CD4-positive, alpha-beta T cell treated with Interferon gamma for 1 hour (primary cell): ENCODE data around the gene SERBP1.
"Not testable (repeated sequence)": the region's sequence is repeated elsewhere in the genome, so short reads cannot be mapped to it uniquely, and the experiment has no call there.

Source experiments
- DNase-seq: peaks from one replicate; pipeline ENCODE4 v3.0.0-alpha.2; 2020

The SERBP1 gene

DNA sequence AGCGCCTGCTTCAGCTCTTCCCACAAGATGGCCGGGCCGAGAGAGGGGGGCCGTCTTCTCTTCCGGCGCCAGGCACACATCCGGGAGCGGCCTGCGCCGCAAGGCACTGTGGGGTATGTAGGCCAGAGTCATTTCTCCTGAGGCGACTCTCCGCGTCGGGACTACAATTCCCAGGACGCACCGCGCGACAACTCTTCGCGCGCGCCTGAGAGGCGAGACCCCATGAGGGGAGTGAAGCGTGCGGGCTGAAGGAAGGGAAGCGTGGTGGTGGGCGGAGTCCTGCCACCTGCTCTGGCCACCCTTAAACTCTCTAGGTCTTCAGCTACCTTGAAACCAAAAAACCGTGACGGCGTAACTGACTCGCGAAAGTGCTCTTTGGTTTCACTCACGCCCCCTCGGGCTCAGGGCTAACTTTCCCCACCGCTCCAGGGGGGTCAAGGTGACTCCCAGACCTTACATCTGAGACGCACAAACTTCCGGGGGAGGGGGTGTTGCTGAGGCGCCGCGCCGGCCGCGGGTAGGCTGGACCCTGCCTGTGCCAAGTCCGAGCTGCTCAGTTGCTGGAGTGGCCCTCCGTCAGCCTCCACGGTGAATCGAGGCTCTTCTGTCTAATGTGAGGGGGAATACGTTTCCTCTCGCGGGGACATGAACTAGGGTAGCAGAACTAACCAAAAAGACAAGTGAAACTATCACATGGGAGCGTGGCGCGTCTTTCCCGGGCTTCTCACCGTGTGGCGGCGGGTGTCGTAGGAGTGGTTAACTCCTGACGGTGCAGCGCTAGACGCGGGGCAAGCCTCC lies at the start of gene SERBP1:
TSS of gene SERBP1 (minus strand) at position 45 of the 798 bp plus-strand sequence. CDS start 102 bp downstream, outside the sequence.
- DNase-seq: peak; percentile 96

GRCh38 chr1:67479146-67479891 lies 49.1 kb upstream of the SERBP1 start:
- no peak for DNase-seq

- no peak for DNase-seq
Measured at GRCh38 chr1:67476906-67477305, 46.7 kb upstream of the SERBP1 start.

DNA sequence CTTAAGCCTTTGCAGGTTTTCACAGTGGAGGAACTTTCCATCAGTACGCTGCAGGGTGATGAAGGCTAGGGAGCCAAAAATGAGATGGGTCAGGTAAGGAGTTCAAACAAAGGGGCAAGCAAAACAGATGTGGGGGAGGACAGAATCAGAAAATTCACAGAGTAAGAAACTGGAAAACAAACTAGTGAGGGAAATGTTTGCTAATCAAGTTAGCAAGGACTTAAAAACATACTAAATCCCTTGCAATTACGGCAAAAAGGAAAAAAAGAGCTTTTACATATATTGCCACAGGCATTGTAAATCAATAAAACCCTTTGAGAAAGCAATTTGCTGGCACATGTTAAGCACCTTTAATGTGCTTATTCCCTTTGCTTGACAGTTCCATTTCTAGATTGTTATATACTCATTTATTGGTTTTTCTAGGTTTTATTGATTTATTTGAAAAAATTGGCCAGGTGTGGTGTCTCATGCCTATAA lies 45.8 kb upstream of the SERBP1 start:
- no peak for DNase-seq

GRCh38 chr1:67472056-67472455 lies 41.9 kb upstream of the SERBP1 start:
- DNase-seq: no peak

GRCh38 chr1:67469431-67469830 lies 39.2 kb upstream of the SERBP1 start:
- no peak for DNase-seq

DNA sequence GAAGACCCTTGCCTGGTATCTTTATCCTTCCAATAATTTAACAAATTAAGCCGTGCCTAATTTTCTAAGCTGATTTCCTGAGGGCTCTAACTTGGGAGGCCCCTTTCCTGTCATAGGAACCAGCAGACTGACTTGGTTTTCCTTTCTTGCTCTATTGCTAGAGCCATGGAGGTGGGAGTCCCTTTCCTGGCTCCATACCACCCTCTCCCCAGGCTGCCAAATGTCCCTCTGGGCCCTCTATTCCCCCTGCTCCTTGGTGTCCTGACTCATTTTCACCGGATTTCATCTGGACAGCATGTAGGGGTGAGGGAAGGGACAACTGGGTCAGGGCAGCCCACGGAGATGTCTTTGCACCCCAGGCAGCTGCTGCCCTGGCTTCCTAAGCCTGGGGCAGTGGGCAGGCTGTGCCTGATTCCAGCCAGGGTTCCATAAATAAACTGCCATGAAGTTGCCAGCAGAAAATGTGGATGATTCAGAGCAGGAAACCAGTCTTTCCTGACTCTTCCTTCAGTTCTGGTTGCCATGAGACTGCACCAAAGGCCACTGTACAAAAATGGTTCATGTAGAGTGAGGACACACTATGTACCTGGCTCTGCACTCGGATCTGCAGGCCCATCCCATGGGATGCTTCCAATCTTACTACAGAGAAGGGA lies 38.0 kb upstream of the SERBP1 start:
- no peak for DNase-seq

GRCh38 chr1:67465375-67465774 lies 35.2 kb upstream of the SERBP1 start:
- no peak for DNase-seq

- DNase-seq: no peak
Measured at GRCh38 chr1:67464746-67465145, 34.5 kb upstream of the SERBP1 start.

- DNase-seq: no peak
Measured at GRCh38 chr1:67464058-67464457, 33.9 kb upstream of the SERBP1 start.

- DNase-seq: no peak
Measured at GRCh38 chr1:67463298-67463955, 33.2 kb upstream of the SERBP1 start.

- DNase-seq: no peak
Measured at GRCh38 chr1:67460676-67461500, 30.7 kb upstream of the SERBP1 start.

- DNase-seq: no peak
Measured at GRCh38 chr1:67459068-67459467, 28.9 kb upstream of the SERBP1 start.

DNA sequence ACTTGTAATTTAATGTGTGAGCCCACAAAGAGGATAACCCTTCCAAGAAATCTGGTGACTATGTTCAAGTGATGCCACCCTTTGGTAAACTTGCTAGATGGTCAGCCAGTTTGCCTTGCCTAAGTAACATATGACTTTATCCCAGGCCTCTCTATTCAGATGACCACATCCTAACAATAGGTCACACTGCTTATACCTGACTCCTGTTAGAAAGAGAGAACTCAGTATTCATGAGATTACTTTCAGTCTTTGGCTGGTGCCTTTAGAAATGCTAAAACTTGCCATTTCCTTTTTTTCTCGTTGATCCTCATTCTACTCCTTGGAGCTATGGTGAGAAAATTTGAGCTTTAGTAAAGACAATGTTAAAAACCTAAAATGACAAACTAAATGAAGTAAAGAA lies 28.5 kb upstream of the SERBP1 start:
- DNase-seq: no peak

DNA sequence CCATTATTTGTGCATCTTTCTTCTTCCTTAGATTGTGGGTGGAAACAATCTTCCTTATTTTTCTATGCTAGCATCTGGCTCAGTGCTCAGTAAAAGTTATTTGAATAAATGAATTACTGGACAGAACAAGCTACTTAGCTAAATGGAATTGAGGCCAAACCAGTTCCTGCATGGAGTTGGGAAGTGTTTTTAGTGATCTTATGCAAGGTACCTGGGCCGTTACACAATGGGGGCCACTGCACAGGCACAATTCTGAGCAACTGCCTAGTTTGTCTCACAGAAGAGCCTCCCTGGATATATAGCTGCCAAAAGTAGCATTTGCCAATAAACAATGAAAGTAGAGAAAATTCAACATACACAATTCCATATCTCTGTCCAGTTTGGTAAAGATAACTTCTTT lies 27.0 kb upstream of the SERBP1 start:
- DNase-seq: no peak

DNA sequence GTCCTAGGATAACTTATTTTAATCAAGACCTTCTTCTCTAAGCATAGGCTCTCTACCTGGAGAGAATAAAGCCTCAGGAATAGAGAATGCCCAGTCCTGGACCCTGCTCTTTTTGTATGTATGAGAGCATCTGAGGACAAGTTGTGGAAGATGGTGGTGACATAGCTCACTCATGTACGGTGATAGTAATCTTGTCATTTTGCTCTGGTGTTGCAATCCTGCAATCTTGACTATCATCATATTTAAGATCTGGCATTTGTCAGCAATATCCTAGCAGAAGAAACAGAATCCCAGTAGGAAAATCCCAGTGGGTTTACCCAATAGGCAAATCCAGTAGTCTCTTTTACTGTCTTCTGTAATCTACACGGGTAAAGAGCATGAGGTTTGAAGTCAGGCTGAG lies 21.6 kb upstream of the SERBP1 start:
- DNase-seq: no peak

DNA sequence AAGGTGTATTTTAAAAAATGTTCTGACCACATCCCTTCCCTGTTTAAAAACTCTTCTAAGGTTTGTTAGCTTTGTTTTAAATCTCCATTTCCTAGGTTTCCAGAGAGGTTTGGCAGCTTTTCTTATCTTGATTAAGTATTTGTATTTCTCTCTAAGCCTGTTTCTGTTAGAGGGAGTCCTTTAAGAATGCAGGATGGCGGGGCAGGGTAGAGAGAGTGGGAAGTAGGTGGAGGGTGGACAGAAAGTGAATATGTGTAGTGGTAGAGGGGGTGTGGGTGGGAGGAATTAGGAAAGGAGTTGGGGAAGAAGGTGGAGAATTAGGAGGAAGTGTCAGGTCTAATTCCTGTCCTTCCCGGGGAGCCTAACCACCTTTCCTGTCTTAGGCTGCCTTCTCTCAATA lies 21.2 kb upstream of the SERBP1 start:
- DNase-seq: no peak

DNA sequence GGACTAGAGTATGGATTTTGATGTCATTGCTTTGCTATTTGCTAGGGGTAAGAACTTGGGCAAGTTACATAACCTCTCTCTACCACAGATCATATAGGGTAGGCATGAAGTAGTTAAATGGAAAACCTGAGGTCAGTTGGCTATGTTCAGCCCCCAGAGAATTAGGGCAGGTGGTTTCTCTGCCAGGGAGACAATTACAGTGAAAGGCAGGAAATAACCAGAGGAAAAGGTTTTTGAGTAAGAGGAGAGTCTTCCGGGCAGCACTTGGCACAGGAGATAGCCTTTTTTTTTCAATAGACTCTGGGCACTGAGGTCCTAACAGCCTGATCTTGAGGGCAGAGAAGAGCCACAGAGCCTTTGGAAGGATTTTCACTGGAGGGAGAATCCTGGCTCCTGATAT lies 16.7 kb upstream of the SERBP1 start:
- DNase-seq: no peak

- DNase-seq: not testable (repeated sequence)
Measured at GRCh38 chr1:67446014-67446413, 15.8 kb upstream of the SERBP1 start.

- DNase-seq: no peak
Measured at GRCh38 chr1:67441739-67442281, 11.6 kb upstream of the SERBP1 start.

DNA sequence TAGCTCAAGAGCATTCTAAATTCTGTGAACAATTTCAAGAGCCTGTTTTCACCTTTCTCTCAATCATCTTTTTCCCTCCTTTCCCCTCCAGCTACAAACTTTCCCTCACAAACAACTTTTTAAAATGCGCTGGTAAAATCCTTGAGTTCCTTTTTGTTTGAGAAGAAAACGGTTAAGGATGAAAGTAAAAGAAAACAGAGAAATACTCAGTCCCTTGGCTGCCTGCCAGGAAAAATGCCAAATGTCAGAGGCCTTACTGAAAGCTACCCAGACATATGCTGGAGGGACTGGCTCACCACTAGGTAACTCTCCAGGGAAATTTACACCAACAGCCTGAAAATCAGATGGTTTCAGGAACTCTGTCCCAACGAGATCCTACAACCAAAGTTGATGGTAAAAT lies 11.0 kb upstream of the SERBP1 start:
- DNase-seq: no peak

- no peak for DNase-seq
Measured at GRCh38 chr1:67440339-67440738, 10.1 kb upstream of the SERBP1 start.
